Measurements from ENCODE around the gene SEC31B. TPM values are rescaled to one million over a fixed set of nuclear protein-coding genes. Genes with fewer than 3 reads are reported as not detected.

Gene SEC31B
- total and polyA plus RNA-seq, 2 of the 8 experiments (the other 6 are each of a cell fraction or from before 2014, with no cell fraction given): 4.1 to 5.3 TPM

DNA sequence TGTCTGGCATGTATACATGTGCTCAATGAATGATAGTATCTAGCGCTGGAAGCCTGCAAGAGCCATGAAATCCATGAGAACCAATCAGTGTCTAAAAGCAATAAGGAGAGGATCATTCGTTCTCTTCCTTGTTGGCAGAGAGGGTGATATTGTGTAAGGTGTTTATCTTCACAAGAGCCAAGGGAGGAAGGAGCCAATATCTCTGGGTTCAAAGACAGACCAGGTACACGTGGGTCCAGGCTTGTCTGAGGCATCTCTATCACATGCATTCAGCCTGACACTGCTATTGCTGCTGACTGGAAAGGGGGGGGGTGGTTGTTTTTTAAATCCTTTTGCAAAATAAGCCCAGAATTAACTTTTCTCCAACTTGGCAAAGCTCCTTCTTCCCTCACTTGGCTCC, 4.0 kb downstream of the SEC31B start (continued):
- no peak for TF ChIP-seq CTCF (IDR thresholded peaks at IDR 0.05; ENCODE audit: control extremely low read depth in 1 of 3, insufficient read depth in 1 of 3, low read depth in 1 of 3, low read length in 3 of 3)
- TF ChIP-seq RNF2 (IDR thresholded peaks at IDR 0.05; ENCODE audit: borderline replicate concordance, low read depth, low read length, missing control alignments, poor library complexity, severe bottlenecking): no peak

Measured in H1 (cell line).